Activated CD8-positive, alpha-beta T cell treated with anti-CD3 and anti-CD28 coated beads for 36 hours (primary cell): ENCODE data around the gene ZFP57. TPM values are rescaled to one million over a fixed set of nuclear protein-coding genes. Genes with fewer than 3 reads are reported as not detected.

Experiments used
- ATAC-seq: fragments of 200-7000 bp; cut with Tn5 transposase; one replicate; pipeline ENCODE4 v1.10.0; 2021; ENCODE audit warnings: mild to moderate bottlenecking, moderate library complexity
- CTCF ChIA-PET: fragments of 350-600 bp; sonication (Branson Sonifier 250); formaldehyde crosslinking; loops from one replicate; lab custom pipeline; 2021; ENCODE audit warnings: antibody characterized with exemption; lab: Charles Lee
- POLR2A ChIA-PET: fragments of 350-600 bp; sonication (Branson Sonifier 250); formaldehyde crosslinking; loops from one replicate; lab custom pipeline; 2021; ENCODE audit warnings: antibody characterized with exemption; lab: Charles Lee
- DNase-seq: peaks from one replicate; pipeline ENCODE4 v3.0.0-alpha.2; 2020
- H3K27ac Mint-ChIP-seq: one replicate; pipeline ENCODE4 v1.8.0; 2021; ENCODE audit warnings: mild to moderate bottlenecking, mixed read lengths
- H3K27me3 Mint-ChIP-seq: one replicate; pipeline ENCODE4 v1.8.0; 2021; ENCODE audit warnings: mixed read lengths
- H3K36me3 Mint-ChIP-seq: one replicate; pipeline ENCODE4 v1.8.0; 2021; ENCODE audit warnings: low read depth, mixed read lengths
- H3K4me1 Mint-ChIP-seq: one replicate; pipeline ENCODE4 v1.8.0; 2021; ENCODE audit warnings: low read depth, mixed read lengths
- H3K4me3 Mint-ChIP-seq: one replicate; pipeline ENCODE4 v1.8.0; 2021; ENCODE audit warnings: mild to moderate bottlenecking, moderate library complexity, mixed read lengths
- H3K9me3 Mint-ChIP-seq: one replicate; pipeline ENCODE4 v1.8.0; 2021; ENCODE audit warnings: mixed read lengths
- CTCF ChIP-seq: fragments of 200-600 bp; IDR thresholded peaks from one replicate; pipeline ENCODE4 v1.8.0; 2022; ENCODE audit warnings: antibody characterized with exemption, mild to moderate bottlenecking
- intact Hi-C: fragments of 100-400 bp; cut with micrococcal nuclease; formaldehyde crosslinking; loops from one replicate; pipeline ENCODE4 v1.10.0; 2022
- total RNA-seq, 2 experiments: library from RNA; stranded (reverse); gene quantifications; one replicate each; pipeline ENCODE4 v1.2.3, GENCODE V29; 2021

ZFP57 gene
- total RNA-seq, 2 experiments from 2014 or later = not detected

- no peak for DNase-seq
- CTCF ChIA-PET = interaction anchor here (0.9 to 3.8 kb wide), 7 partner anchors 9 to 109 kb away, joined by 3 to 29 read pairs (median 6); no protein-coding TSS in a partner anchor
- intact Hi-C loops = no loop called here
- Mint-ChIP-seq H3K4me3 (peak overlapping the region; percentile 93), H3K27me3 (no peaks in the 10 kb centered on the region), H3K9me3 (no peaks in the 10 kb centered on the region), H3K27ac (peak overlapping the region; percentile 94), H3K4me1 (peaks cover 66% of the 10 kb centered on the region), H3K36me3 (peaks cover 48% of the 10 kb centered on the region)
- POLR2A ChIA-PET = interaction anchor here (1.0 to 3.7 kb wide), 5 partner anchors 8 to 27 kb away, joined by 3 to 15 read pairs (median 6); no protein-coding TSS in a partner anchor
- TF ChIP-seq CTCF = no peak
- no peak for ATAC-seq
These were observed 44.3 kb upstream of the ZFP57 start for GRCh38 chr6:29724937-29725869.

GRCh38 chr6:29723666-29724588 lies 43.0 kb upstream of the ZFP57 start:
- Mint-ChIP-seq H3K4me3 (peak overlapping the region; percentile 93), H3K27me3 (no peaks in the 10 kb centered on the region), H3K27ac (peak overlapping the region; percentile 94), H3K9me3 (no peaks in the 10 kb centered on the region), H3K4me1 (peaks cover 58% of the 10 kb centered on the region), H3K36me3 (peaks cover 48% of the 10 kb centered on the region)
- intact Hi-C loops = no loop called here
- no peak for TF ChIP-seq CTCF
- ChIA-PET CTCF (no interaction called here), POLR2A (interaction anchor here (0.7 kb wide), 1 partner anchor 12 kb away, joined by 3 read pairs; no protein-coding TSS in a partner anchor)
- ATAC-seq = peak; percentile 72
- DNase-seq = peak; percentile 84

- peak within 1 kb of the TSS; percentile 93 for H3K4me3 Mint-ChIP-seq
- POLR2A ChIA-PET = interaction anchor here (0.7 to 0.9 kb wide), 2 partner anchors 11 to 13 kb away, joined by 3 to 4 read pairs; no protein-coding TSS in a partner anchor
- intact Hi-C loops = no loop called here
These were observed 42.3 kb upstream of the ZFP57 start, which contains the start of gene HLA-F for GRCh38 chr6:29723262-29723665. HLA-F (plus strand) TSS chr6:29723434; CDS start chr6:29723464, 30 bp downstream.

GRCh38 chr6:29720863-29721262 lies 39.9 kb upstream of the ZFP57 start:
- TF ChIP-seq CTCF = no peak
- ATAC-seq = no peak
- CTCF ChIA-PET = interaction anchor here (1.0 kb wide), 1 partner anchor 12 kb away, joined by 3 read pairs; no protein-coding TSS in a partner anchor
- DNase-seq = peak; percentile 40
- H3K9me3 Mint-ChIP-seq = no peaks in the 10 kb centered on the region
- peaks cover 29% of the 10 kb centered on the region for H3K4me1 Mint-ChIP-seq
- no peaks in the 10 kb centered on the region for H3K27me3 Mint-ChIP-seq
- no peak overlapping the region for H3K27ac Mint-ChIP-seq
- peaks cover 23% of the 10 kb centered on the region for H3K36me3 Mint-ChIP-seq
- POLR2A ChIA-PET = interaction anchor here (0.8 to 1.4 kb wide), 2 partner anchors 11 to 12 kb away, joined by 3 read pairs; no protein-coding TSS in a partner anchor
- H3K4me3 Mint-ChIP-seq = no peak overlapping the region
- intact Hi-C loops = no loop called here

More at GRCh38 chr6:29723262-29723665, 42.3 kb upstream of the ZFP57 start, which contains the start of gene HLA-F:
- DNase-seq (peak; percentile 83), ATAC-seq (peak; percentile 75)
- peak within 1 kb of the TSS; percentile 94 for H3K27ac Mint-ChIP-seq
- H3K27me3 Mint-ChIP-seq = no peaks in the 10 kb centered on the region
- no peaks in the 10 kb centered on the region for H3K9me3 Mint-ChIP-seq
- peaks cover 52% of the 10 kb centered on the region for H3K4me1 Mint-ChIP-seq
- peaks cover 46% of the 10 kb centered on the region for H3K36me3 Mint-ChIP-seq
- CTCF ChIA-PET = interaction anchor here (1.1 to 2.1 kb wide), 3 partner anchors 12 to 30 kb away, joined by 3 to 7 read pairs (median 4); no protein-coding TSS in a partner anchor
- no peak for TF ChIP-seq CTCF
